ENCODE data around the gene NRXN3. TPM values are rescaled to one million over a fixed set of nuclear protein-coding genes. Genes with fewer than 3 reads are reported as not detected.

NRXN3 gene
- total and polyA plus RNA-seq, 2 of the 13 experiments (the other 11 are each of a cell fraction or from before 2014, with no cell fraction given): 0.03 TPM; not detected in 1

- TF ChIP-seq NFKB2 (CRISPR knock-in tag; IDR thresholded peaks at IDR 0.05; ENCODE audit: borderline replicate concordance) (no peak), SCMH1 (CRISPR knock-in tag; IDR thresholded peaks at IDR 0.05; ENCODE audit: borderline replicate concordance) (no peak), SOX5 (CRISPR knock-in tag; IDR thresholded peaks at IDR 0.05; ENCODE audit: borderline replicate concordance) (no peak), BCL6 (CRISPR knock-in tag; IDR thresholded peaks at IDR 0.05) (no peak)
Observed at GRCh38 chr14:78498062-78498595, 328.0 kb downstream of the NRXN3 start (continued).

GRCh38 chr14:78501909-78502308 lies 331.7 kb downstream of the NRXN3 start:
- POLR2A ChIA-PET: no interaction called here
- H3K27ac ChIP-seq (ENCODE audit: extremely low read length, insufficient read depth, low read length): no peak overlapping the region
- WGBS (ENCODE audit: low lambda C conversion rate): 8% methylated on average over 4 of the region's 4 CpGs
- H2AFZ ChIP-seq (ENCODE audit: low read length): no peak overlapping the region
- CTCF ChIA-PET (ENCODE audit: low intra/inter-chr PET ratio, low total read pairs): no interaction called here
- no peaks in the 10 kb centered on the region for H3K79me2 ChIP-seq (ENCODE audit: insufficient read depth, low read length)
- H3K9ac ChIP-seq (ENCODE audit: insufficient read depth, low read depth, low read length): no peak overlapping the region
- H3K4me2 ChIP-seq (ENCODE audit: low read depth, low read length): no peak overlapping the region
- no peak for TF ChIP-seq NR2F1 (CRISPR knock-in tag; IDR thresholded peaks at IDR 0.05)
- no peak for TF ChIP-seq PHF5A (CRISPR knock-in tag; IDR thresholded peaks at IDR 0.05; ENCODE audit: low read depth, unreplicated experiment)
- no peak for TF ChIP-seq SP4 (CRISPR knock-in tag; IDR thresholded peaks at IDR 0.05)
- TF ChIP-seq USF2 (IDR thresholded peaks at IDR 0.05; ENCODE audit: low read depth, low read length): peak; percentile 58; the same call in 1 of the 2 replicates
- no peak for TF ChIP-seq USF2 (CRISPR knock-in tag; IDR thresholded peaks at IDR 0.05; ENCODE audit: borderline replicate concordance)
- TF ChIP-seq FOXA1 (IDR thresholded peaks at IDR 0.05): no peak
- TF ChIP-seq FOXA1 (CRISPR knock-in tag; IDR thresholded peaks at IDR 0.05): no peak
- TF ChIP-seq FOXP1 (IDR thresholded peaks at IDR 0.05): no peak
- TF ChIP-seq FOXP1 (CRISPR knock-in tag; IDR thresholded peaks at IDR 0.05): no peak
- TF ChIP-seq ZNF503 (CRISPR knock-in tag; IDR thresholded peaks at IDR 0.05): no peak
- TF ChIP-seq RCOR2 (CRISPR knock-in tag; IDR thresholded peaks at IDR 0.05): no peak
- peak; percentile 59; the same call in 1 of the 2 replicates for TF ChIP-seq RAD51 (IDR thresholded peaks at IDR 0.05; ENCODE audit: borderline replicate concordance)
- TF ChIP-seq ERF (CRISPR knock-in tag; IDR thresholded peaks at IDR 0.05): no peak
- H3K27me3 ChIP-seq (ENCODE audit: control insufficient read depth in 1 of 2, insufficient read depth in 2 of 2, low read length in 2 of 2): no peaks in the 10 kb centered on the region
- FAIRE-seq: no peak
- BruUV-seq (replicated peaks): no TSS peak
- in situ Hi-C loops (cut with HindIII; ENCODE audit: extremely low pct_ligation_motif_present, low pct_unique_long_range_greater_than_20kb): no loop called here
- no peaks in the 10 kb centered on the region for H3K36me3 ChIP-seq (replicated peaks in 1 of 2; ENCODE audit: control insufficient read depth in 1 of 2, insufficient read depth in 2 of 2, low read length in 2 of 2)
- intact Hi-C loops (cut with micrococcal nuclease; ENCODE audit: unreplicated experiment): no loop called here
- H3K4me3 ChIP-seq (replicated peaks in 1 of 3; ENCODE audit: insufficient read depth in 1 of 3, low read depth in 2 of 3, low read length in 3 of 3): no peak overlapping the region
- no peaks in the 10 kb centered on the region for H4K20me1 ChIP-seq (ENCODE audit: insufficient read depth, low read length)
- no peaks in the 10 kb centered on the region for H3K4me1 ChIP-seq (ENCODE audit: insufficient read depth, low read length)
- no peak for DNase-seq (ENCODE audit: low spot score)
- no peak for ATAC-seq
- H3K9me3 ChIP-seq (ENCODE audit: low read length): 0 out of 2 replicates have a peak, but pooled peaks cover 21% of the 10 kb centered on the region

Data from HepG2 (cell line).